ENCODE results near the gene ABCE1.

The ABCE1 gene

DNA sequence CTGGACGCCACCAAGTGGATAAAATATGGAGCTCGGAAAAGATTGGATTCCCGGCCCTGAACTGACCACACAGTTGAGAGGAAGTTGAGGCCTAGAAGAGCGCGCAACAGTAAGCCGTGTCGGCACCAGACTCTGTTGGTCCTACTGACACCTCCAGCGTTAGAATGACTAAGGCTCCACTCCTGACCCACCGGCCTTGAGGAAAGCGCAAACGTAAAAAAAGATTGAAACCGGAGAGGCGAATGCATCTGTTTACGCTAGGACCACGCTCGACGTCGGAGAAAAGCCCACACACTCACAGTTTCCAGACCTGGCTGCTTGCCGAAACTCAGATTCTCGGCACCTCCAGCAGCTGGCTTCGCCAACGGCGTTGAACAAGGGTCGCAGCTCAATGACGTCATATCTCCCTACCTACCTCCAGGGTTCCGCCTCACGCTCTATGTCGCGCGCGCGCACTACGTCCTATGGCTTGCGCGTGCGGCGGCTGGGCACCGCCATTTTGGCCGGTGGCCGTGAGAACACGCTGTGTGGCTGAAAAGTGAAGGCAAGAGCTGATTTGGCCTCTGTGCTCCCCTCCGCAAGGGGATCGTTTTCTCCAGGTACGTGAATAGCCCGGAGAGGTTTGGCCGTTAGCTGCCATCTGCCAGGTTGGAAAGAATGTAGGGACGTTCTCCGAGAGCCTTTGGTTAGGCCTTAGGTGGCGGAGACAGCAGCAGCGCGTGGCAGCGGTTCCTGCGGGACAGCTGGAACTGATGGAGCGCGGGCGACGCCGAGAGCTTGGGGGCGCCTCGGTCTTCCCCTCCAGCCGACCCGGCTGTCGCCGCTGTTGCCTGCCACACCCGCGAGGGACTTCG lies at the start of gene ABCE1, which contains the start of gene ANAPC10:
ABCE1 (plus strand) TSS at position 491 of the 854 bp plus-strand sequence. CDS start 6,102 bp downstream, outside the sequence.
ANAPC10 (minus strand) TSS at position 376 of the 854 bp plus-strand sequence. CDS start 2,097 bp downstream, outside the sequence.
- peak; percentile 99 for DNase-seq

DNA sequence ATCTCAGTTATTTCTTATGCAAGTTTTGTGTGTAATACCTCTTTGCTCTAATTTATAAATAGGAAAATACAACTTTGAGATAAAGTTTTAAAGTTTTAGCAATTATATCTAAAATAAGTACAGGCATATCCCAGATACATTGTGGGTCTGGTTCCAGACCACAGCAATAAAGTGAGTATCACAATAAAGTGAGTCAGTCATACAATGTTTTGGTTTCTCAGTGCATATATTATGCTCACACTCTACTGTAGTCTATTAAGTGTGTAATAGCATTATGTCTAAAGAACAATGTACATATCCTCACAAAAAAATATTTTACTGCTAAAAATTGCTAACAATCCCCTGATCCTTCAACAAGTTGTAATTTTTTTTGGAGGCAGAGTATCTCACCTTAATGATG lies 49.3 kb upstream of the ABCE1 start:
- DNase-seq = no peak

- no peak for DNase-seq
Measured at GRCh38 chr4:145049241-145049640, 48.9 kb upstream of the ABCE1 start.

GRCh38 chr4:145055533-145056257 lies 42.4 kb upstream of the ABCE1 start:
- DNase-seq = no peak

GRCh38 chr4:145056325-145057130 lies 41.6 kb upstream of the ABCE1 start:
- DNase-seq = no peak

DNA sequence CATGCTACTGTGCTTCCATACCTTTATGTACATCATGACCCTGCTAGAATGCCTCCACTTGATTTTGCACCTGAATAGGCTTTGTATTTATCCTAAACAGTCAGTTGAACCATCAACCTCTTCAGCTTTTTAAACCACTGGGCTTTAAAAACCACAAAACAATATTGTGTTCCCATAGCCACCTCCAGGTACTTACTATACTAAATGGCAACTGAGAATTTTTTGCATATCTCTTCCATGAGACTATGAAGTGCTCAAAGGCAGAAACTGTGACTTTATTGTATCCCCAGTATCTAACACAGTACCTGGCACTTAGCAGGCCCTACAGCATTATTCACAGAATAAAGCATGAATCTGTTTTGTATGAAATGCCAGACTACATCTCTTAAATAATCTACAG lies 39.9 kb upstream of the ABCE1 start:
- no peak for DNase-seq

GRCh38 chr4:145061318-145061920 lies 36.7 kb upstream of the ABCE1 start:
- DNase-seq = peak; percentile 54

GRCh38 chr4:145066063-145066501 lies 32.0 kb upstream of the ABCE1 start:
- DNase-seq = no peak

DNA sequence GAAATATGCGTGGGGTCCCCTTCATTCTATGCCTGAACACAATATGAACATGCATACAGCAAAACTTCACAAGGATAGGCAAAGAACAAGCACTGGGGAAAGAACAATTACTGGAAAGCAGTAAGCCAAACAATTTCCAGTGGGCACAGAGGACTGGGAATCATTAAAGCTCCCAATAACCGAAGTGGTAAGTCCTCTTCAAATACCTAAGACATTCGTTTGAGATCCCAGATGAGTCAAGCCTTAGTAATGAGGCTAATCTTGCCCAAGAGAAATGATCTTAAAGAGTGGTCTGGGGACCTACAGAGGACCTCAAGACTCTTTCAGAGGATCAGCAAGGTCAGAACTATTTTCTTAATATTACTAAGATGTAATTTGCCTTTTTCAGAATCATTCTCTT lies 28.8 kb upstream of the ABCE1 start:
- no peak for DNase-seq

DNA sequence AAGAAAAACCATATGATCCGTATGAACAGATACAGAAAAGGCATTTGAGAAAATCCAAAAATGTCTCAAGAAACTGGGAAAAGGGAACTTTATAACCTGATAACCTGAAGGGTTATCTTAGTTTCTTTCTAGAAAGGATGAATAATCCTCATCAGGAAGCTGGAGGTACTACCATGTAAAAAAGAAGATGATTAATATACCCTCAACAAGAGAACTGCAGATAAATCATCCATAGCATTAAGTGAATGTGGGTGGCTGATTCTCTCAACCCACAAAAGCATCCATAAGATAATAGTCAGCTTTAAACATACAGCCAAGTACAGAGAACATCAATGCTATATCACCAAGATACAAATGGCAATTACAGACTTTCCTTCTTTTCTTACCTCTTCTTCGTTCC lies 26.6 kb upstream of the ABCE1 start:
- no peak for DNase-seq

DNA sequence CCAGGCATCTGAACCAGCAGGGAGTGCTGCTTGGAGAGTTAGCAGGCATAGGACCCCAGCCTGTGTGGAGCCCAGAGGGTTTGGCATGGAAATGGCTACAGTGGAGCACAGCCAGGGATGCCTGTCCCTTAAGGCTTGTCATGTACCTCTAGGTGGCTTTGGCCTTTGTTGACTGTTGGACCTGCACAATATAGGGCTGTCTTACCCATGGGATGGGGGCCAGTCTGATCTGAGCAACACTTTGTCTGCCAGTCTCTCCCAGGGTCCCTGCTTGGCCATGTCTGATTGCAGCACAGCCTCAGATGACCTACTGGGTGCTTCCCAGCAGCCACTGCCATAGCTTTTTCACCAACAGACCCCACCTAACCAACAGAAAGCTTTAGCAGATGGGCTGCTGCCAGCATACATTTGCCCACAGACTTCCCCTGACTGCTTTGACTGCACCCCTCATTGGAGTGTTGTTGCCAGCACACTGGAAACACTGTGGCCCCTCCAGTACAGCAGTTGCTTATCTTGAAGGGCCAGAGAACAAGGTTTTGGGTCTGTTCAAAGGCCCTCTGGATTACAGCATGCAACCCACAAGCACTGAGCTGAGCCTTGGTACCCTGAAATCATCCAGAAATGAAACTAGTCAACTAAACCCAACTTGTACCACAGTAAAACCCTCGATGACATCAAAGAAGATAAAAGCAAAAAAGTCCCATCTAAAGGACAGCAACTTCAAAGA lies 22.2 kb upstream of the ABCE1 start:
- no peak for DNase-seq

GRCh38 chr4:145076469-145076855 lies 21.6 kb upstream of the ABCE1 start:
- no peak for DNase-seq

GRCh38 chr4:145081756-145082155 lies 16.4 kb upstream of the ABCE1 start:
- no peak for DNase-seq

GRCh38 chr4:145083891-145084605 lies 14.1 kb upstream of the ABCE1 start:
- DNase-seq = no peak

- peak; percentile 60 for DNase-seq
Measured at GRCh38 chr4:145090380-145090779, 7.7 kb upstream of the ABCE1 start.

- no peak for DNase-seq
Measured at GRCh38 chr4:145093638-145094037, 4.5 kb upstream of the ABCE1 start.

DNA sequence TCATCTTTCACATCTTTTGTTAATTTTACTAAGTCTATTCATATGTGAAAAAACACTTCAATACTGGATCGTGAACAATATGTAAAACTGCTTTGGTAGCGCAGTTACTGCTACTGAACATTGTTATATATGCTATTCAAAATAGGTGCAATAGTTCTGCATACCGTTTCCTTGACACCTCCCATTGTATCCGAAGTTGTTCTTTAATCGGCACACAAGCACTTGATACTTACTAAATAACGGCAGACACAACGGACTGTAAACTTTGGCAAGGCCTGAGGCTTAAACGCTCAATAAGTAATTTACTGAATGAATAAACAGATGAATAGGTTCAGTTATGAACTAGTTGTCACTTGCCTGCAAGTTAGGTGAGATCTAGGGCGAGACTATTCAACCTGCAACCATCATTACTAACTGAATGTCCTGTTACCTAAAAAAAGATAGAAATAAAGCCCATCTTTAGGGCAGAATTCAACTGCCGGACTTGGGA lies 735 bp upstream of the ABCE1 start:
- no peak for DNase-seq

GRCh38 chr4:145098675-145099037 lies 545 bp downstream of the ABCE1 start:
- peak; percentile 80 for DNase-seq

DNA sequence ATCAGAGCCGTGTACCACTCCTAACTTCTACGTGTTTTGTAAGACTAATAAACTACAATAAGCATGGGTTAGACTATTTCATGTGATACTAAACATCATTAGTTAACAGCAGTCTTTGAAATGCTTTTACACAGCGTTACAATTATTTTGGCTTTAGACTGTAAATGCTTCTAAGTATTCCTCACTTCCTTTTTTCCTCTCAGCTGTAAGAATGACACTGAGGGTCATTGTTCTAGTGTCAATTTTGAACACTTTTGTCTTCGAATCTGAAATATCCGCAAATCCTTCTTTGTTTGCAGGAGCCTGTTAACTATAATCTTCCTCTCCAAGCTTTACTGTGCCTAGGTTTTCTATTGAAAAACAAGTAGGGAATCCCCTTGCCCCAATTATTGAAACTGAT lies 1.5 kb downstream of the ABCE1 start:
- DNase-seq = peak; percentile 48

GRCh38 chr4:145101091-145101490 lies 3.0 kb downstream of the ABCE1 start:
- no peak for DNase-seq

GRCh38 chr4:145102619-145103018 lies 4.5 kb downstream of the ABCE1 start:
- no peak for DNase-seq

Data from inflammatory macrophage treated with lipopolysaccharide for 4 hours (primary cell).